ENCODE measurements around the gene NBPF3. TPM values are rescaled to one million over a fixed set of nuclear protein-coding genes. Genes with fewer than 3 reads are reported as not detected.
A peak's percentile ranks its signal among the peaks of the same experiment; 100 is the strongest.
"Not testable (repeated sequence)": the region's sequence is repeated elsewhere in the genome, so short reads cannot be mapped to it uniquely, and the experiment has no call there.

Gene NBPF3
- total and polyA plus RNA-seq, 2 experiments from 2014 or later = 3.6 to 14.3 TPM

DNA sequence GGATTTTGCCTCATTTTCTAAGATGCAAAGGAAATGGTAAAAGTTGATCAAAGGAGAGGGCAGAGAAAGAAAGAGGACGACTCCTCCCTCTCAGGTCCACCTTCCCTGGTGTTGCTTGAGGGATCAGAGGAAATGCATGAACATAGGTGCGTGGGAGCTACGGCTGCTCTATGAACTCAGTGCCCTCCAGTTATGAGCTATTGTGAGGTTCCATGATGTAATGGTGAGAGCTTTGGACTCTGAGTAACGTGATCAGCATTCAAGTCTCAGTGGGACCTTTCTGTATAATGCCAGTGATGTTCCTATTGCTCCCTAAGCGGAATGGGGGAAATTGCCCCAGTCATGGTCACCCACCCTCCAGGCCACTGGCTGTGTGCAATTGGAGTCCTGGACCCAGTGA lies 25.9 kb upstream of the NBPF3 start:
- Histone ChIP-seq H3K4me2 (no peak overlapping the region), H2AFZ (no peak overlapping the region), H3K79me2 (no peaks in the 10 kb centered on the region), H3K4me1 (ENCODE audit: insufficient read depth) (no peaks in the 10 kb centered on the region), H3K36me3 (replicated peaks; ENCODE audit: insufficient read depth, low read depth) (no peaks in the 10 kb centered on the region), H3K9me3 (ENCODE audit: low read depth) (no peaks in the 10 kb centered on the region), H4K20me1 (ENCODE audit: insufficient read depth, poor library complexity, severe bottlenecking) (no peaks in the 10 kb centered on the region), H3K4me3 (no peak overlapping the region), H3K27ac (no peak overlapping the region), H3K27me3 (no peaks in the 10 kb centered on the region), H3K9me2 (replicated peaks; ENCODE audit: insufficient read depth) (no peaks in the 10 kb centered on the region)
- DNase-seq (ENCODE audit: low spot score) = no peak
- TF ChIP-seq EZH2phosphoT487 (IDR thresholded peaks at IDR 0.05; ENCODE audit: low read depth, severe bottlenecking, unreplicated experiment) (no peak), EZH2 (IDR thresholded peaks at IDR 0.05; ENCODE audit: borderline replicate concordance) (no peak)
- TF ChIP-seq, protein P1, sequence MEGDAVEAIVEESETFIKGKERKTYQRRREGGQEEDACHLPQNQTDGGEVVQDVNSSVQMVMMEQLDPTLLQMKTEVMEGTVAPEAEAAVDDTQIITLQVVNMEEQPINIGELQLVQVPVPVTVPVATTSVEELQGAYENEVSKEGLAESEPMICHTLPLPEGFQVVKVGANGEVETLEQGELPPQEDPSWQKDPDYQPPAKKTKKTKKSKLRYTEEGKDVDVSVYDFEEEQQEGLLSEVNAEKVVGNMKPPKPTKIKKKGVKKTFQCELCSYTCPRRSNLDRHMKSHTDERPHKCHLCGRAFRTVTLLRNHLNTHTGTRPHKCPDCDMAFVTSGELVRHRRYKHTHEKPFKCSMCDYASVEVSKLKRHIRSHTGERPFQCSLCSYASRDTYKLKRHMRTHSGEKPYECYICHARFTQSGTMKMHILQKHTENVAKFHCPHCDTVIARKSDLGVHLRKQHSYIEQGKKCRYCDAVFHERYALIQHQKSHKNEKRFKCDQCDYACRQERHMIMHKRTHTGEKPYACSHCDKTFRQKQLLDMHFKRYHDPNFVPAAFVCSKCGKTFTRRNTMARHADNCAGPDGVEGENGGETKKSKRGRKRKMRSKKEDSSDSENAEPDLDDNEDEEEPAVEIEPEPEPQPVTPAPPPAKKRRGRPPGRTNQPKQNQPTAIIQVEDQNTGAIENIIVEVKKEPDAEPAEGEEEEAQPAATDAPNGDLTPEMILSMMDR (IDR thresholded peaks at IDR 0.05; ENCODE audit: poor library complexity) = no peak
- 96% methylated on average over 5 of the region's 5 CpGs for WGBS (ENCODE audit: low lambda C conversion rate, missing lambda C conversion rate)

DNA sequence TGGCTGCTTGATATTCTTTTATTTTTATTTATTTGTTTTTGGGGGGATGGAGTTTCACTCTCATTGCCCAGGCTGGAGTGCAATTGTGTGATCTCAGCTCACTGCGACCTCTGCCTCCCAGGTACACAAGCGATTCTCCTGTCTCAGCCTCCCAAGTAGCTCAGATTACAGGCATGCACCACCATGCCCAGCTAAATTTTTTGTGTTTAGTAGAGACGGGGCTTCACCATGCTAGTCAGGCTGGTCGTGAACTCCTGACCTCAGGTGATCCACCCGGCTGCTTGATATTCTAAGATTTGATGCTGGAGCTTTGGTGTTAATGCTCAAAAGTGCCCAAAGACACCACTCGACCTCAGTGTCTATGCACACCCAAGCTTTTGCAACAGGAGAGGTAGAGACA lies 19.6 kb upstream of the NBPF3 start:
- H3K9me2 ChIP-seq (replicated peaks; ENCODE audit: insufficient read depth); H2AFZ ChIP-seq; H3K27ac ChIP-seq; H3K79me2 ChIP-seq; H3K4me3 ChIP-seq; H3K4me2 ChIP-seq; H3K27me3 ChIP-seq; H3K36me3 ChIP-seq (replicated peaks; ENCODE audit: insufficient read depth, low read depth); H3K9me3 ChIP-seq (ENCODE audit: low read depth); DNase-seq (ENCODE audit: low spot score); H3K4me1 ChIP-seq (ENCODE audit: insufficient read depth); H4K20me1 ChIP-seq (ENCODE audit: insufficient read depth, poor library complexity, severe bottlenecking): not testable (repeated sequence)
- WGBS (ENCODE audit: low lambda C conversion rate, missing lambda C conversion rate) = 83% methylated on average over 6 of the region's 6 CpGs

DNA sequence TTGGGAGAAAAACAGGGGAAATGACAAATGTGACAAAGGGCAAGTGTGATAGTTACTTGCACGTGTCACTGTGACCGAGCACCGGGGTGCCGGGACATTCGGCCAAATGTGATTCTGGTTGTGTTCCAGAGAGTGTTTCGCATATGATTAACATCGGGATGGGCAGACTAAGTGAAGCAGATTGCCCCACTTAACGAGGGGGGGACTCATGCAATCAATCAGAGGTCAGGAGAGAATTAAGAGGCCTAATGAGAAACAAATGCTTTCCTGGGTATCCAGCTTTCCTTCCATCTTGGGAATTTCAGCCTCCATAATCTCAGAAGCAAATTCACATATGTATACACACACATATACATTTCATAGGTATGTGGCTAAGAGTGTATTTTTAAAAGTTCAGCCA lies 18.6 kb upstream of the NBPF3 start:
- H4K20me1 ChIP-seq (ENCODE audit: insufficient read depth, poor library complexity, severe bottlenecking); H3K27me3 ChIP-seq; H3K4me3 ChIP-seq; DNase-seq (ENCODE audit: low spot score); H3K4me1 ChIP-seq (ENCODE audit: insufficient read depth); H3K27ac ChIP-seq; H3K79me2 ChIP-seq; H3K9me3 ChIP-seq (ENCODE audit: low read depth); H3K4me2 ChIP-seq; H3K36me3 ChIP-seq (replicated peaks; ENCODE audit: insufficient read depth, low read depth); H3K9me2 ChIP-seq (replicated peaks; ENCODE audit: insufficient read depth); H2AFZ ChIP-seq: not testable (repeated sequence)
- WGBS (ENCODE audit: low lambda C conversion rate, missing lambda C conversion rate) = 63% methylated on average over 8 of the region's 8 CpGs

DNA sequence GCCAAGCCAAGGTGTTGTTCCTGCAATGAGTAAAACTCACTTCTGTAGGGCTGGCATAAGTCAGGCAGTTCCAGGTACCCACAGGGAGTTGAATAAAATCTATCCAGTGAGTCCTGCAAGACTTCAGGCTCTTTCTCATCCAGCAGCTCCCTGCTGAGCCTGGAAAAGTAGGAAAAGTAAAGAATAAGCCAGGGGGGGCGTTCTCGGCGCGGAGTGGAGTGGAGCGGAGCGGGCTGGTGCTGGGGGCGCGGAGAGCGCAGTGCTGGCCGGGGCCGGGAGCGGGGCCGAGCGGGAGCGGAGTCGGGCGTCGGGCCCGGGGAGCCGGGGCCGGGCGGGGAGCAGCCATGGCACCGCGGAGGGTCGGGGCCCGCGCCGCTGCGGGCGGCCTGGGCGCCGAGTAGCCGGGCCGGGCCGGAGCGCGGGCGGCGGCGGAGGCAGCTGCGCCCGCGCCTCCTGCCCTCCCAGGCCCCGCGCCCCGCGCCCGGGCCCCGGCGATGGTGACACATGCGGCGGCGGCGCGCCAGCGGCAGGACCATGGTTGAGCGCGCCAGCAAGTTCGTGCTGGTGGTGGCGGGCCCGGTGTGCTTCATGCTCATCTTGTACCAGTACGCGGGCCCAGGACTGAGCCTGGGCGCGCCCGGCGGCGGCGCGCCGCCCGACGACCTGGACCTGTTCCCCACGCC lies 12.0 kb upstream of the NBPF3 start:
- H3K36me3 ChIP-seq (replicated peaks; ENCODE audit: insufficient read depth, low read depth); H3K4me3 ChIP-seq; H3K4me1 ChIP-seq (ENCODE audit: insufficient read depth); H4K20me1 ChIP-seq (ENCODE audit: insufficient read depth, poor library complexity, severe bottlenecking); H3K9me2 ChIP-seq (replicated peaks; ENCODE audit: insufficient read depth); H3K27me3 ChIP-seq; H3K27ac ChIP-seq; H3K79me2 ChIP-seq; H2AFZ ChIP-seq; H3K9me3 ChIP-seq (ENCODE audit: low read depth): not testable (repeated sequence)
- TF ChIP-seq EZH2 (IDR thresholded peaks at IDR 0.05; ENCODE audit: borderline replicate concordance) = peak; percentile 53
- peak; percentile 14 for DNase-seq (ENCODE audit: low spot score)
- H3K4me2 ChIP-seq = peak overlapping the region; percentile 68
- WGBS (ENCODE audit: low lambda C conversion rate, missing lambda C conversion rate) = 1% methylated on average over 12 of the region's 74 CpGs

DNA sequence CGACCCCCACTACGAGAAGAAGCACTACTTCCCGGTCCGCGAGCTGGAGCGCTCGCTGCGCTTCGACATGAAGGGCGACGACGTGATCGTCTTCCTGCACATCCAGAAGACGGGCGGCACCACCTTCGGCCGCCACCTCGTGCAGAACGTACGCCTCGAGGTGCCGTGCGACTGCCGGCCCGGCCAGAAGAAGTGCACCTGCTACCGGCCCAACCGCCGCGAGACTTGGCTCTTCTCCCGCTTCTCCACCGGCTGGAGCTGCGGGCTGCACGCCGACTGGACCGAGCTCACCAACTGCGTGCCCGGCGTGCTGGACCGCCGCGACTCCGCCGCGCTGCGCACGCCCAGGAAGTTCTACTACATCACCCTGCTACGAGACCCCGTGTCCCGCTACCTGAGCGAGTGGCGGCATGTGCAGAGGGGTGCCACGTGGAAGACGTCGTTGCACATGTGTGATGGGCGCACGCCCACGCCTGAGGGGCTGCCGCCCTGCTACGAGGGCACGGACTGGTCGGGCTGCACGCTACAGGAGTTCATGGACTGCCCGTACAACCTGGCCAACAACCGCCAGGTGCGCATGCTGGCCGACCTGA lies 11.4 kb upstream of the NBPF3 start:
- not testable (repeated sequence) for H3K9me3 ChIP-seq (ENCODE audit: low read depth); H3K27me3 ChIP-seq; H3K79me2 ChIP-seq; H3K36me3 ChIP-seq (replicated peaks; ENCODE audit: insufficient read depth, low read depth); H3K9me2 ChIP-seq (replicated peaks; ENCODE audit: insufficient read depth); H3K4me1 ChIP-seq (ENCODE audit: insufficient read depth); H4K20me1 ChIP-seq (ENCODE audit: insufficient read depth, poor library complexity, severe bottlenecking); H2AFZ ChIP-seq; H3K4me3 ChIP-seq; H3K27ac ChIP-seq; H3K4me2 ChIP-seq; DNase-seq (ENCODE audit: low spot score)
- WGBS (ENCODE audit: low lambda C conversion rate, missing lambda C conversion rate) = 87% methylated on average over 31 of the region's 66 CpGs

DNA sequence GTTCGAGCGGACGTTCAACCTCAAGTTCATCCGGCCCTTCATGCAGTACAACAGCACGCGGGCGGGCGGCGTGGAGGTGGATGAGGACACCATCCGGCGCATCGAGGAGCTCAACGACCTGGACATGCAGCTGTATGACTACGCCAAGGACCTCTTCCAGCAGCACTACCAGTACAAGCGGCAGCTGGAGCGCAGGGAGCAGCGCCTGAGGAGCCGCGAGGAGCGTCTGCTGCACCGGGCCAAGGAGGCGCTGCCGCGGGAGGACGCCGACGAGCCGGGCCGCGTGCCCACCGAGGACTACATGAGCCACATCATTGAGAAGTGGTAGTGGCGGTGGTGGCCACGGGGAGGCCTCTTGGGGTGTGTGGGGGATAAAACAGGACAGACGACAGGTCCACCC lies 10.7 kb upstream of the NBPF3 start:
- not testable (repeated sequence) for H2AFZ ChIP-seq; H3K79me2 ChIP-seq; H3K4me1 ChIP-seq (ENCODE audit: insufficient read depth); H3K4me2 ChIP-seq; H3K9me3 ChIP-seq (ENCODE audit: low read depth); H3K27ac ChIP-seq; H3K36me3 ChIP-seq (replicated peaks; ENCODE audit: insufficient read depth, low read depth); H4K20me1 ChIP-seq (ENCODE audit: insufficient read depth, poor library complexity, severe bottlenecking); H3K9me2 ChIP-seq (replicated peaks; ENCODE audit: insufficient read depth); DNase-seq (ENCODE audit: low spot score); H3K4me3 ChIP-seq; H3K27me3 ChIP-seq
- WGBS (ENCODE audit: low lambda C conversion rate, missing lambda C conversion rate) = 95% methylated on average over 29 of the region's 34 CpGs

DNA sequence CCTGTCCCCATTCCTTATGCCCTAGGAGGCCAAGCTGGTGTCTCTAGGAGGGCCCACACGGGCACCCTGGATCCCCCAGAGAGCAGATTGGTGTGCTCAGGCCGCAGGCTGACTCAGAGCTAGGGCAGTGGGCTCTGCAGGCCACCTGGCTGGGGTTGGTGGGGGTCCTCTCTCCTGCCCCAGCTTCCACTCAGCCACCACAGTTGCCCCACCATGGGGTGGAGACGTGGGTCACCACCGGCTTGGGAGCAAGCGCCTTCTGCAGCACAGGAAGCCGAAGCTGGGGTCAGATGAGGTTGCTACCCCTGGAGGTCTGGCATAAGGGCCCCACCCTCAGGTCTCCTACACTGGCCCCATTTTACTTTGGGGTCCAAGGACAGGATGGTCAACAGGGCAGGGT lies 9.1 kb upstream of the NBPF3 start:
- not testable (repeated sequence) for H3K4me3 ChIP-seq; H3K27me3 ChIP-seq; H4K20me1 ChIP-seq (ENCODE audit: insufficient read depth, poor library complexity, severe bottlenecking); H3K79me2 ChIP-seq; H3K4me2 ChIP-seq; H3K4me1 ChIP-seq (ENCODE audit: insufficient read depth); H3K9me2 ChIP-seq (replicated peaks; ENCODE audit: insufficient read depth); H3K27ac ChIP-seq; H2AFZ ChIP-seq; DNase-seq (ENCODE audit: low spot score); H3K36me3 ChIP-seq (replicated peaks; ENCODE audit: insufficient read depth, low read depth); H3K9me3 ChIP-seq (ENCODE audit: low read depth)
- WGBS (ENCODE audit: low lambda C conversion rate, missing lambda C conversion rate) = 99% methylated on average over 6 of the region's 6 CpGs

All from hepatocyte (in vitro differentiated cells).